Memory B cell (primary cell): ENCODE results near the gene PTGES2.
"Not testable (repeated sequence)": the region's sequence is repeated elsewhere in the genome, so short reads cannot be mapped to it uniquely, and the experiment has no call there.

Source experiments
- ATAC-seq: fragments of 150-1000 bp; cut with Tn5 transposase; 2 replicates; pipeline ENCODE4 v1.10.0; 2021; ENCODE audit warnings: low read depth, mild to moderate bottlenecking, moderate library complexity
- DNase-seq, 2 donors: peaks; one replicate each; pipeline ENCODE4 v3.0.0; 2022; ENCODE audit warnings: low spot score in 2 of 2
- H3K27ac Mint-ChIP-seq: one replicate; pipeline ENCODE4 v1.8.0; 2022; ENCODE audit warnings: mild to moderate bottlenecking, moderate library complexity, mixed read lengths
- H3K27me3 Mint-ChIP-seq: one replicate; pipeline ENCODE4 v1.8.0; 2022; ENCODE audit warnings: mixed read lengths
- H3K36me3 Mint-ChIP-seq: one replicate; pipeline ENCODE4 v1.8.0; 2022; ENCODE audit warnings: mild to moderate bottlenecking, mixed read lengths
- H3K4me1 Mint-ChIP-seq: one replicate; pipeline ENCODE4 v1.8.0; 2022; ENCODE audit warnings: mixed read lengths
- H3K4me3 Mint-ChIP-seq: one replicate; pipeline ENCODE4 v1.8.0; 2022; ENCODE audit warnings: mild to moderate bottlenecking, moderate library complexity, mixed read lengths
- H3K9me3 Mint-ChIP-seq: one replicate; pipeline ENCODE4 v1.8.0; 2022; ENCODE audit warnings: mixed read lengths

The PTGES2 gene

GRCh38 chr9:128135561-128135960 is 8.0 kb upstream of the PTGES2 start:
- H3K9me3 Mint-ChIP-seq, H3K27me3 Mint-ChIP-seq, H3K4me1 Mint-ChIP-seq, DNase-seq, H3K27ac Mint-ChIP-seq, H3K4me3 Mint-ChIP-seq, H3K36me3 Mint-ChIP-seq, ATAC-seq: not testable (repeated sequence)

- not testable (repeated sequence) for H3K4me1 Mint-ChIP-seq, DNase-seq, ATAC-seq, H3K36me3 Mint-ChIP-seq, H3K27ac Mint-ChIP-seq, H3K9me3 Mint-ChIP-seq, H3K27me3 Mint-ChIP-seq, H3K4me3 Mint-ChIP-seq
These were observed 4.6 kb upstream of the PTGES2 start for GRCh38 chr9:128132139-128132538.

- H3K4me3 Mint-ChIP-seq, H3K4me1 Mint-ChIP-seq, H3K9me3 Mint-ChIP-seq, DNase-seq, H3K27ac Mint-ChIP-seq, ATAC-seq, H3K36me3 Mint-ChIP-seq, H3K27me3 Mint-ChIP-seq: not testable (repeated sequence)
These were observed 3.8 kb upstream of the PTGES2 start for GRCh38 chr9:128131346-128131745.

- DNase-seq, H3K9me3 Mint-ChIP-seq, H3K4me3 Mint-ChIP-seq, H3K27me3 Mint-ChIP-seq, ATAC-seq, H3K36me3 Mint-ChIP-seq, H3K27ac Mint-ChIP-seq: not testable (repeated sequence)
- peaks cover 10% of the 10 kb centered on the region for H3K4me1 Mint-ChIP-seq
These were observed 3.1 kb upstream of the PTGES2 start for GRCh38 chr9:128130651-128131050.

GRCh38 chr9:128129976-128130590 is 2.6 kb upstream of the PTGES2 start:
- peaks cover 15% of the 10 kb centered on the region for H3K4me1 Mint-ChIP-seq
- not testable (repeated sequence) for H3K9me3 Mint-ChIP-seq
- peak in 1 of 2 donors; percentile 35 for DNase-seq

GRCh38 chr9:128128836-128129590 is 1.5 kb upstream of the PTGES2 start:
- H3K4me1 Mint-ChIP-seq, result peaks cover 19% of the 10 kb centered on the region
- peaks cover 5% of the 10 kb centered on the region for H3K27me3 Mint-ChIP-seq
- H3K4me3 Mint-ChIP-seq, result peak overlapping the region; percentile 93
- no peak for ATAC-seq
- DNase-seq, result no peak
- no peaks in the 10 kb centered on the region for H3K9me3 Mint-ChIP-seq
- H3K36me3 Mint-ChIP-seq, result no peaks in the 10 kb centered on the region
- peak overlapping the region; percentile 96 for H3K27ac Mint-ChIP-seq

More at GRCh38 chr9:128129976-128130590, 2.6 kb upstream of the PTGES2 start:
- H3K27ac Mint-ChIP-seq, ATAC-seq, H3K36me3 Mint-ChIP-seq, H3K27me3 Mint-ChIP-seq: not testable (repeated sequence)
- H3K4me3 Mint-ChIP-seq, result peak overlapping the region; percentile 56

GRCh38 chr9:128127990-128128835 is 684 bp upstream of the PTGES2 start:
- H3K4me3 Mint-ChIP-seq, result peak overlapping the region; percentile 93
- peaks cover 5% of the 10 kb centered on the region for H3K27me3 Mint-ChIP-seq
- peak; percentile 77 for ATAC-seq
- no peaks in the 10 kb centered on the region for H3K9me3 Mint-ChIP-seq
- peak overlapping the region; percentile 96 for H3K27ac Mint-ChIP-seq
- peak; percentile 89 to 96 for DNase-seq
- peaks cover 5% of the 10 kb centered on the region for H3K36me3 Mint-ChIP-seq
- H3K4me1 Mint-ChIP-seq, result peaks cover 19% of the 10 kb centered on the region

- H3K27ac Mint-ChIP-seq, result peak overlapping the region; percentile 70
- ATAC-seq (no peak), DNase-seq (no peak)
- no peaks in the 10 kb centered on the region for H3K9me3 Mint-ChIP-seq
- H3K36me3 Mint-ChIP-seq, result peaks cover 8% of the 10 kb centered on the region
- H3K4me1 Mint-ChIP-seq, result peaks cover 19% of the 10 kb centered on the region
- no peaks in the 10 kb centered on the region for H3K27me3 Mint-ChIP-seq
- H3K4me3 Mint-ChIP-seq, result peak overlapping the region; percentile 81
These were observed 1.8 kb downstream of the PTGES2 start for GRCh38 chr9:128125580-128126354.

- peak overlapping the region; percentile 70 for H3K27ac Mint-ChIP-seq
- DNase-seq (no peak), ATAC-seq (no peak)
- H3K36me3 Mint-ChIP-seq, result peaks cover 8% of the 10 kb centered on the region
- H3K27me3 Mint-ChIP-seq, result no peaks in the 10 kb centered on the region
- peaks cover 19% of the 10 kb centered on the region for H3K4me1 Mint-ChIP-seq
- no peaks in the 10 kb centered on the region for H3K9me3 Mint-ChIP-seq
- peak overlapping the region; percentile 21 for H3K4me3 Mint-ChIP-seq
These were observed 2.5 kb downstream of the PTGES2 start for GRCh38 chr9:128124873-128125579.

GRCh38 chr9:128124451-128124850 is 3.1 kb downstream of the PTGES2 start:
- H3K36me3 Mint-ChIP-seq, result peaks cover 8% of the 10 kb centered on the region

GRCh38 chr9:128123451-128124080 is 4.0 kb downstream of the PTGES2 start:
- Mint-ChIP-seq H3K4me3 (no peak overlapping the region), H3K36me3 (peaks cover 8% of the 10 kb centered on the region), H3K9me3 (no peaks in the 10 kb centered on the region), H3K27ac (no peak overlapping the region), H3K27me3 (no peaks in the 10 kb centered on the region), H3K4me1 (peaks cover 16% of the 10 kb centered on the region)
- ATAC-seq, result no peak
- DNase-seq, result no peak

More at GRCh38 chr9:128124451-128124850, 3.1 kb downstream of the PTGES2 start:
- DNase-seq (no peak), ATAC-seq (no peak)
- Mint-ChIP-seq H3K4me1 (peaks cover 19% of the 10 kb centered on the region), H3K27ac (no peak overlapping the region), H3K27me3 (no peaks in the 10 kb centered on the region), H3K4me3 (no peak overlapping the region), H3K9me3 (no peaks in the 10 kb centered on the region)

- Mint-ChIP-seq H3K9me3 (no peaks in the 10 kb centered on the region), H3K27ac (no peak overlapping the region), H3K36me3 (peaks cover 8% of the 10 kb centered on the region), H3K27me3 (no peaks in the 10 kb centered on the region), H3K4me3 (no peak overlapping the region), H3K4me1 (peaks cover 16% of the 10 kb centered on the region)
- DNase-seq (no peak), ATAC-seq (no peak)
These were observed 4.7 kb downstream of the PTGES2 start for GRCh38 chr9:128122809-128123175.
